HEK293 (cell line): Measurements from ENCODE around the gene NUDT22.

ENCODE experiments used
- CTCF ChIP-seq: fragments of 450-650 bp; formaldehyde crosslinking; IDR thresholded peaks from 2 replicates; pipeline ENCODE4 v1.5.1; 2016; ENCODE audit warnings: missing biosample characterization, missing genetic modification characterization
- SALL2 ChIP-seq: fragments of 450-650 bp; formaldehyde crosslinking; IDR thresholded peaks from 2 replicates; pipeline ENCODE4 v1.5.0; 2017; ENCODE audit warnings: missing biosample characterization, mild to moderate bottlenecking, missing genetic modification characterization, borderline replicate concordance
- ZBTB11 ChIP-seq: fragments of 450-650 bp; formaldehyde crosslinking; conservative IDR thresholded peaks from 2 replicates; pipeline ENCODE4 v1.5.1; 2016; ENCODE audit warnings: low read depth, missing biosample characterization, missing genetic modification characterization
- ZBTB44 ChIP-seq: fragments of 450-650 bp; IDR thresholded peaks from 2 replicates; pipeline ENCODE4 v1.5.1; 2018; ENCODE audit warnings: missing biosample characterization, mild to moderate bottlenecking, missing genetic modification characterization
- ZFP3 ChIP-seq: fragments of 450-650 bp; formaldehyde crosslinking; IDR thresholded peaks from 2 replicates; pipeline ENCODE4 v1.5.1; 2016; ENCODE audit warnings: low read depth, missing biosample characterization, missing genetic modification characterization
- ZNF302 ChIP-seq: fragments of 450-650 bp; formaldehyde crosslinking; IDR thresholded peaks from 2 replicates; pipeline ENCODE4 v1.5.1; 2016; ENCODE audit warnings: missing biosample characterization, missing genetic modification characterization, low read depth
- ZNF792 ChIP-seq: fragments of 450-650 bp; formaldehyde crosslinking; IDR thresholded peaks from 2 replicates; pipeline ENCODE4 v1.5.1; 2016; ENCODE audit warnings: missing biosample characterization, missing genetic modification characterization
- TF ChIP-seq, protein P1 (sequence below): fragments of 450-650 bp; formaldehyde crosslinking; IDR thresholded peaks from 2 replicates; pipeline ENCODE4 v1.5.1; 2017; ENCODE audit warnings: missing biosample characterization, missing genetic modification characterization
- TF ChIP-seq, protein P2 (sequence below): fragments of 450-650 bp; formaldehyde crosslinking; IDR thresholded peaks from 2 replicates; pipeline ENCODE4 v1.5.1; 2016; ENCODE audit warnings: missing biosample characterization, missing genetic modification characterization

DNA sequence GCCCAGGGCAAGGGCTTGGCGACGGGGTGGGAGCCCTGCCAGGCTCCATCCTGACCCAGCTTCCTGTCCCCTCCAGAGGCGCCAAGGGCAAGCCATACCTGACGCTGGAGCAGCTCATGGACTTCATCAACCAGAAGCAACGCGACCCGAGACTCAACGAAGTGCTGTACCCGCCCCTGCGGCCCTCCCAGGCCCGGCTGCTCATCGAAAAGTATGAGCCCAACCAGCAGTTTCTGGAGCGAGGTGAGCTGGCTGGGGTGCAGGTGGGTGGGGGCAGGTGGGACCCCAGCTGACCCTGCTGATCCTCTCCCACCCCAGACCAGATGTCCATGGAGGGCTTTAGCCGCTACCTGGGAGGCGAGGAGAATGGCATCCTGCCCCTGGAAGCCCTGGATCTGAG lies 30.2 kb downstream of the NUDT22 start:
- TF ChIP-seq CTCF (tag by site-specific recombination) = no peak
- no peak for TF ChIP-seq ZNF302 (tag by site-specific recombination)
- TF ChIP-seq, protein P1, sequence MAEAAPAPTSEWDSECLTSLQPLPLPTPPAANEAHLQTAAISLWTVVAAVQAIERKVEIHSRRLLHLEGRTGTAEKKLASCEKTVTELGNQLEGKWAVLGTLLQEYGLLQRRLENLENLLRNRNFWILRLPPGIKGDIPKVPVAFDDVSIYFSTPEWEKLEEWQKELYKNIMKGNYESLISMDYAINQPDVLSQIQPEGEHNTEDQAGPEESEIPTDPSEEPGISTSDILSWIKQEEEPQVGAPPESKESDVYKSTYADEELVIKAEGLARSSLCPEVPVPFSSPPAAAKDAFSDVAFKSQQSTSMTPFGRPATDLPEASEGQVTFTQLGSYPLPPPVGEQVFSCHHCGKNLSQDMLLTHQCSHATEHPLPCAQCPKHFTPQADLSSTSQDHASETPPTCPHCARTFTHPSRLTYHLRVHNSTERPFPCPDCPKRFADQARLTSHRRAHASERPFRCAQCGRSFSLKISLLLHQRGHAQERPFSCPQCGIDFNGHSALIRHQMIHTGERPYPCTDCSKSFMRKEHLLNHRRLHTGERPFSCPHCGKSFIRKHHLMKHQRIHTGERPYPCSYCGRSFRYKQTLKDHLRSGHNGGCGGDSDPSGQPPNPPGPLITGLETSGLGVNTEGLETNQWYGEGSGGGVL = no peak
- no peak for TF ChIP-seq SALL2 (tag by site-specific recombination)
- TF ChIP-seq ZNF792 (tag by site-specific recombination) = no peak
- TF ChIP-seq ZBTB44 (tag by site-specific recombination) = no peak
- TF ChIP-seq ZBTB11 (tag by site-specific recombination) = no peak
- no peak for TF ChIP-seq ZFP3 (tag by site-specific recombination)
- TF ChIP-seq, protein P2, sequence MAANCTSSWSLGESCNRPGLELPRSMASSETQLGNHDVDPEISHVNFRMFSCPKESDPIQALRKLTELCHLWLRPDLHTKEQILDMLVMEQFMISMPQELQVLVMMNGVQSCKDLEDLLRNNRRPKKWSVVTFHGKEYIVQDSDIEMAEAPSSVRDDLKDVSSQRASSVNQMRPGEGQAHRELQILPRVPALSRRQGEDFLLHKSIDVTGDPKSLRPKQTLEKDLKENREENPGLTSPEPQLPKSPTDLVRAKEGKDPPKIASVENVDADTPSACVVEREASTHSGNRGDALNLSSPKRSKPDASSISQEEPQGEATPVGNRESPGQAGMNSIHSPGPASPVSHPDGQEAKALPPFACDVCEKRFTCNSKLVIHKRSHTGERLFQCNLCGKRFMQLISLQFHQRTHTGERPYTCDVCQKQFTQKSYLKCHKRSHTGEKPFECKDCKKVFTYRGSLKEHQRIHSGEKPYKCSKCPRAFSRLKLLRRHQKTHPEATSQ (tag by site-specific recombination) = no peak
